ENCODE data around the gene KLHDC7B. TPM values are rescaled to one million over a fixed set of nuclear protein-coding genes. Genes with fewer than 3 reads are reported as not detected.
A peak's percentile ranks its signal among the peaks of the same experiment; 100 is the strongest.

The KLHDC7B gene
- total and polyA plus RNA-seq, 2 of the 13 experiments (the other 11 are each of a cell fraction or from before 2014, with no cell fraction given) = 0.11 TPM; not detected in 1

DNA sequence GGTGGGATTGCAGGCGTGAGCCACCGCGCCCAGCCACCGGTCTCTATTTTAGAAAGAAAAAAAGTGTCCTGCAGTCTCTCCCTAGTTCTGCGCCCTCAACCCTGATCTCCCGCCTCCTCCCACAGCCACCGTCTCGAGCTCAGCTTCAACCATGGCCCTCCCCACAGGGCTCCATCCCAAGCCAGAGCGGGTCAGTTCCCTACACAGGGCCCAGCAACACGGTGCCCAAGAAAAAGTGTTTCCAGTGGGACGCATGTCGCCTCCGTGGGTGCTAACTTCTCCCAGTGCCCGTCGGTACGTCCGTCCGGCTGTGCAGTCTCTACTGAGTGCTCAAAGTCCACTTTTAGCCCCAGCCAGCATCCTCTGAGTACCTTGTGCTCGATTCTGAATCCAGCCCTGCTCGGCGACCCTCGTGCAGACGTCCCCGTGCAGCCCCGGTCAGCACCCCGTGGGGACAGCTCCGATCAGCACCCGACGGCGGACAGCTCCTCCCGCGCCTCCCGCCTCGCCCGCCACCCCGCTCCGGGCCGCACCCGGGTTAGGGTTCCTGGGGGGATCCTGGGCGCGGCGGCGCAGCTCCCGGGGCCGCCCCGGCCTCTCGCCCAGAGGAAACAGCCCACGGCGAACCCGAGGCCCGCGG is 54.2 kb downstream of the KLHDC7B start (continued):
- peak; percentile 98 for TF ChIP-seq KLF12 (CRISPR knock-in tag; IDR thresholded peaks at IDR 0.05; ENCODE audit: borderline replicate concordance)
- peak; percentile 97 for TF ChIP-seq ZBTB7A (CRISPR knock-in tag; IDR thresholded peaks at IDR 0.05)
- peak; percentile 96; the same call in 1 of the 2 replicates for TF ChIP-seq ZNF180 (CRISPR knock-in tag; IDR thresholded peaks at IDR 0.05; ENCODE audit: borderline replicate concordance, low read depth)
- TF ChIP-seq AHR (CRISPR knock-in tag; IDR thresholded peaks at IDR 0.05) = peak; percentile 100; the same call in 1 of the 2 replicates
- no peak for TF ChIP-seq GABPA (IDR thresholded peaks at IDR 0.05; ENCODE audit: low read depth, low read length)
- TF ChIP-seq GABPA (CRISPR knock-in tag; IDR thresholded peaks at IDR 0.05; ENCODE audit: low read depth) = 0 out of 2 replicates have a peak, but pooled peaks have one; percentile 22
- no peak for TF ChIP-seq SRSF4 (IDR thresholded peaks at IDR 0.05; ENCODE audit: low read depth, low read length, poor library complexity, severe bottlenecking)
- TF ChIP-seq THAP11 (CRISPR knock-in tag; IDR thresholded peaks at IDR 0.05) = peak; percentile 80
- TF ChIP-seq CBX1 (IDR thresholded peaks at IDR 0.05; ENCODE audit: low read depth) = no peak
- no peak for TF ChIP-seq ATM (IDR thresholded peaks at IDR 0.05; ENCODE audit: borderline replicate concordance)
- no peak for TF ChIP-seq ZNF567 (CRISPR knock-in tag; IDR thresholded peaks at IDR 0.05; ENCODE audit: borderline replicate concordance)
- TF ChIP-seq, protein P1, sequence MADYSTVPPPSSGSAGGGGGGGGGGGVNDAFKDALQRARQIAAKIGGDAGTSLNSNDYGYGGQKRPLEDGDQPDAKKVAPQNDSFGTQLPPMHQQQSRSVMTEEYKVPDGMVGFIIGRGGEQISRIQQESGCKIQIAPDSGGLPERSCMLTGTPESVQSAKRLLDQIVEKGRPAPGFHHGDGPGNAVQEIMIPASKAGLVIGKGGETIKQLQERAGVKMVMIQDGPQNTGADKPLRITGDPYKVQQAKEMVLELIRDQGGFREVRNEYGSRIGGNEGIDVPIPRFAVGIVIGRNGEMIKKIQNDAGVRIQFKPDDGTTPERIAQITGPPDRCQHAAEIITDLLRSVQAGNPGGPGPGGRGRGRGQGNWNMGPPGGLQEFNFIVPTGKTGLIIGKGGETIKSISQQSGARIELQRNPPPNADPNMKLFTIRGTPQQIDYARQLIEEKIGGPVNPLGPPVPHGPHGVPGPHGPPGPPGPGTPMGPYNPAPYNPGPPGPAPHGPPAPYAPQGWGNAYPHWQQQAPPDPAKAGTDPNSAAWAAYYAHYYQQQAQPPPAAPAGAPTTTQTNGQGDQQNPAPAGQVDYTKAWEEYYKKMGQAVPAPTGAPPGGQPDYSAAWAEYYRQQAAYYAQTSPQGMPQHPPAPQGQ (CRISPR knock-in tag; IDR thresholded peaks at IDR 0.05; ENCODE audit: borderline replicate concordance) = no peak
- peak; percentile 96 for TF ChIP-seq ZSCAN30 (CRISPR knock-in tag; IDR thresholded peaks at IDR 0.05)
- TF ChIP-seq PHB2 (IDR thresholded peaks at IDR 0.05; ENCODE audit: partially characterized antibody) = no peak
- TF ChIP-seq SP140L (CRISPR knock-in tag; IDR thresholded peaks at IDR 0.05; ENCODE audit: borderline replicate concordance) = peak; percentile 97; the same call in 1 of the 2 replicates
- TF ChIP-seq, protein P2, sequence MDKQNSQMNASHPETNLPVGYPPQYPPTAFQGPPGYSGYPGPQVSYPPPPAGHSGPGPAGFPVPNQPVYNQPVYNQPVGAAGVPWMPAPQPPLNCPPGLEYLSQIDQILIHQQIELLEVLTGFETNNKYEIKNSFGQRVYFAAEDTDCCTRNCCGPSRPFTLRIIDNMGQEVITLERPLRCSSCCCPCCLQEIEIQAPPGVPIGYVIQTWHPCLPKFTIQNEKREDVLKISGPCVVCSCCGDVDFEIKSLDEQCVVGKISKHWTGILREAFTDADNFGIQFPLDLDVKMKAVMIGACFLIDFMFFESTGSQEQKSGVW (CRISPR knock-in tag; IDR thresholded peaks at IDR 0.05; ENCODE audit: borderline replicate concordance) = peak; percentile 95
- TF ChIP-seq SAFB2 (CRISPR knock-in tag; IDR thresholded peaks at IDR 0.05; ENCODE audit: borderline replicate concordance, low read depth) = peak; percentile 78
- TF ChIP-seq ZNF672 (CRISPR knock-in tag; IDR thresholded peaks at IDR 0.05) = peak; percentile 90
- no peak for TF ChIP-seq ZNF34 (CRISPR knock-in tag; IDR thresholded peaks at IDR 0.05; ENCODE audit: borderline replicate concordance)
- peak; percentile 100 for TF ChIP-seq HES4 (CRISPR knock-in tag; IDR thresholded peaks at IDR 0.05; ENCODE audit: borderline replicate concordance)
- TF ChIP-seq ZNF615 (CRISPR knock-in tag; IDR thresholded peaks at IDR 0.05; ENCODE audit: borderline replicate concordance) = peak; percentile 97
- TF ChIP-seq TEAD3 (CRISPR knock-in tag; optimal IDR thresholded peaks at IDR 0.05; ENCODE audit: borderline replicate concordance) = peak; percentile 80
- no peak for TF ChIP-seq MAFF (IDR thresholded peaks at IDR 0.05; ENCODE audit: low read depth, low read length)
- TF ChIP-seq, protein P3, sequence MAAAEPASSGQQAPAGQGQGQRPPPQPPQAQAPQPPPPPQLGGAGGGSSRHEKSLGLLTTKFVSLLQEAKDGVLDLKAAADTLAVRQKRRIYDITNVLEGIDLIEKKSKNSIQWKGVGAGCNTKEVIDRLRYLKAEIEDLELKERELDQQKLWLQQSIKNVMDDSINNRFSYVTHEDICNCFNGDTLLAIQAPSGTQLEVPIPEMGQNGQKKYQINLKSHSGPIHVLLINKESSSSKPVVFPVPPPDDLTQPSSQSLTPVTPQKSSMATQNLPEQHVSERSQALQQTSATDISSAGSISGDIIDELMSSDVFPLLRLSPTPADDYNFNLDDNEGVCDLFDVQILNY (CRISPR knock-in tag; conservative IDR thresholded peaks at IDR 0.05) = peak; percentile 96
- peak; percentile 49; the same call in 1 of the 2 replicates for TF ChIP-seq ZNF747 (CRISPR knock-in tag; IDR thresholded peaks at IDR 0.05; ENCODE audit: borderline replicate concordance)
- no peak for TF ChIP-seq TCF7L2 (IDR thresholded peaks at IDR 0.05; ENCODE audit: low read depth, low read length)
- TF ChIP-seq, protein P4, sequence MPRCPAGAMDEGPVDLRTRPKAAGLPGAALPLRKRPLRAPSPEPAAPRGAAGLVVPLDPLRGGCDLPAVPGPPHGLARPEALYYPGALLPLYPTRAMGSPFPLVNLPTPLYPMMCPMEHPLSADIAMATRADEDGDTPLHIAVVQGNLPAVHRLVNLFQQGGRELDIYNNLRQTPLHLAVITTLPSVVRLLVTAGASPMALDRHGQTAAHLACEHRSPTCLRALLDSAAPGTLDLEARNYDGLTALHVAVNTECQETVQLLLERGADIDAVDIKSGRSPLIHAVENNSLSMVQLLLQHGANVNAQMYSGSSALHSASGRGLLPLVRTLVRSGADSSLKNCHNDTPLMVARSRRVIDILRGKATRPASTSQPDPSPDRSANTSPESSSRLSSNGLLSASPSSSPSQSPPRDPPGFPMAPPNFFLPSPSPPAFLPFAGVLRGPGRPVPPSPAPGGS (CRISPR knock-in tag; IDR thresholded peaks at IDR 0.05) = peak; percentile 99
